ENCODE measurements around the gene H2BW2. TPM values are rescaled to one million over a fixed set of nuclear protein-coding genes. Genes with fewer than 3 reads are reported as not detected.
A peak's percentile ranks its signal among the peaks of the same experiment; 100 is the strongest.

Gene H2BW2
- total RNA-seq = not detected
- long read RNA-seq = 0 reads

DNA sequence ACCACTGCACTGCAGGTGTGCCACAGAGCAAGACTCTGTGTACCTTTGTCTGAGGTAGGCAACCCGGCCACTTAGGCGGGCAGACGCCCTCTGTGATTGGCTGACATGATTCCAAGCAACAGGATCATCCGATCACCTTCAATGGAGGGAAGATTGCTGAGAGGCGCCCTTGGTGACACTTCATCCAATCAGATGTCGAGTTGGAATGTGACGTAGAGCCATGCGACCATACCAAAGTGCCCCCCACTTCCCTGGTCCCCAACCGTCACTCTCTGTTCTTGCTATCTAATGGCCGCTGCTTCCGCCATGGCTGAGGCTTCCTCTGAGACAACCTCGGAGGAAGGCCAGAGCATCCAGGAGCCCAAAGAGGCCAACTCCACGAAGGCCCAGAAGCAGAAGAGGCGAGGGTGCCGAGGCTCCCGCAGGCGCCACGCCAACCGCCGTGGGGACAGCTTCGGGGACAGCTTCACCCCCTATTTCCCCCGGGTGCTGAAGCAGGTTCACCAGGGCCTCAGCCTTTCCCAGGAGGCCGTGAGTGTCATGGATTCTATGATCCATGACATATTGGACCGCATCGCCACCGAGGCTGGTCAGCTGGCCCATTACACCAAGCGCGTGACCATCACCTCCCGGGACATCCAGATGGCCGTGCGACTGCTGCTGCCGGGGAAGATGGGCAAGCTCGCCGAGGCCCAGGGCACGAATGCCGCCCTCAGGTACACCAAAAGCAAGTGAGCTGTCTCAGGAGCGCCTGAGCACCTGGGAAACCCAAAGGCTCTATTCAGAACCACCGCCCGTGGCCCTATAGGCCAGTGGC lies at the start of gene H2BW2:
Gene H2BW2 (plus strand): TSS at position 268 of the 817 bp plus-strand sequence. CDS start 39 bp downstream, at position 307.
- H3K27me3 ChIP-seq = peaks cover 0 to 5% of the 10 kb centered on the region in 2 donors
- 78% methylated on average over 15 of the region's 39 CpGs for WGBS (ENCODE audit: insufficient coverage, low coverage, low lambda C conversion rate, missing lambda C conversion rate)
- no peaks in the 10 kb centered on the region for H3K36me3 ChIP-seq
- no peaks in the 10 kb centered on the region for H3K9me3 ChIP-seq
- ATAC-seq (no peak), DNase-seq (peak in 1 of 3 donors; percentile 56)
- intact Hi-C loops (cut with DNase I) = no loop called here
- H3K4me1 ChIP-seq = no peaks in the 10 kb centered on the region
- H3K27ac ChIP-seq = no peak within 1 kb of the TSS
- TF ChIP-seq POLR2A (IDR thresholded peaks at IDR 0.05) = no peak
- TF ChIP-seq, protein P1, sequence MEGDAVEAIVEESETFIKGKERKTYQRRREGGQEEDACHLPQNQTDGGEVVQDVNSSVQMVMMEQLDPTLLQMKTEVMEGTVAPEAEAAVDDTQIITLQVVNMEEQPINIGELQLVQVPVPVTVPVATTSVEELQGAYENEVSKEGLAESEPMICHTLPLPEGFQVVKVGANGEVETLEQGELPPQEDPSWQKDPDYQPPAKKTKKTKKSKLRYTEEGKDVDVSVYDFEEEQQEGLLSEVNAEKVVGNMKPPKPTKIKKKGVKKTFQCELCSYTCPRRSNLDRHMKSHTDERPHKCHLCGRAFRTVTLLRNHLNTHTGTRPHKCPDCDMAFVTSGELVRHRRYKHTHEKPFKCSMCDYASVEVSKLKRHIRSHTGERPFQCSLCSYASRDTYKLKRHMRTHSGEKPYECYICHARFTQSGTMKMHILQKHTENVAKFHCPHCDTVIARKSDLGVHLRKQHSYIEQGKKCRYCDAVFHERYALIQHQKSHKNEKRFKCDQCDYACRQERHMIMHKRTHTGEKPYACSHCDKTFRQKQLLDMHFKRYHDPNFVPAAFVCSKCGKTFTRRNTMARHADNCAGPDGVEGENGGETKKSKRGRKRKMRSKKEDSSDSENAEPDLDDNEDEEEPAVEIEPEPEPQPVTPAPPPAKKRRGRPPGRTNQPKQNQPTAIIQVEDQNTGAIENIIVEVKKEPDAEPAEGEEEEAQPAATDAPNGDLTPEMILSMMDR (IDR thresholded peaks at IDR 0.05) = no peak
- H3K4me3 ChIP-seq = no peak within 1 kb of the TSS

GRCh38 chrX:103999234-103999633 lies 40.5 kb upstream of the H2BW2 start:
- Histone ChIP-seq H3K4me3 (no peak overlapping the region), H3K27me3 (no peaks in the 10 kb centered on the region), H3K36me3 (no peaks in the 10 kb centered on the region), H3K9me3 (no peaks in the 10 kb centered on the region), H3K27ac (no peak overlapping the region), H3K4me1 (no peaks in the 10 kb centered on the region)
- ATAC-seq (no peak), DNase-seq (no peak)
- intact Hi-C loops (cut with DNase I) = no loop called here
- 30% methylated on average over 5 of the region's 5 CpGs for WGBS (ENCODE audit: insufficient coverage, low coverage, low lambda C conversion rate, missing lambda C conversion rate)
- TF ChIP-seq, protein P1 (IDR thresholded peaks at IDR 0.05) = no peak
- TF ChIP-seq POLR2A (IDR thresholded peaks at IDR 0.05) = no peak

DNA sequence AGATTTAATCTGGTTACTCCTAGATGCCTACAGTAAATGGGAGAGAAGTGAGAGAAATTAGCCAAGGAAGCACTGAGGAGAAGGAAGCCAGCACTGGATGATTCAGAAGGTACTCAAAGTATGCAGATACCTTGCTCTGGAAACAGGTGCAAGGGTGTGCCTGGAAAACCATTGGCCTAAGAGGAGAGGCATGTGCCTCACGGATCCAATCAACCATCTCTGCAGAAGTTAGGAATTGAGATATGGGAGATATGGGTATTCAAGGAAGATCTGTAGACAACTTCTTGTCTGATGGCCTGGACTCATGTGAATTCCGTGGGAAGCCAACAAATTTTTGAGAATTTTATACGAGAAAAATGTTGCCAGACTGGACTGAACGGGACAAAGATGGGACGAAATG lies 30.9 kb upstream of the H2BW2 start:
- ATAC-seq (no peak), DNase-seq (no peak)
- H3K27me3 ChIP-seq = no peaks in the 10 kb centered on the region
- H3K27ac ChIP-seq = no peak overlapping the region
- no peaks in the 10 kb centered on the region for H3K4me1 ChIP-seq
- intact Hi-C loops (cut with DNase I) = no loop called here
- H3K36me3 ChIP-seq = no peaks in the 10 kb centered on the region
- TF ChIP-seq POLR2A (IDR thresholded peaks at IDR 0.05) = no peak
- TF ChIP-seq, protein P1 (IDR thresholded peaks at IDR 0.05) = no peak
- WGBS (ENCODE audit: insufficient coverage, low coverage, low lambda C conversion rate, missing lambda C conversion rate) = 36% methylated on average over 5 of the region's 5 CpGs
- H3K4me3 ChIP-seq = no peak overlapping the region
- H3K9me3 ChIP-seq = no peaks in the 10 kb centered on the region

GRCh38 chrX:104013158-104013557 lies 26.6 kb upstream of the H2BW2 start:
- Histone ChIP-seq H3K9me3 (no peaks in the 10 kb centered on the region), H3K27me3 (no peaks in the 10 kb centered on the region), H3K4me3 (no peak overlapping the region), H3K27ac (no peak overlapping the region), H3K4me1 (no peaks in the 10 kb centered on the region), H3K36me3 (no peaks in the 10 kb centered on the region)
- ATAC-seq (no peak), DNase-seq (no peak)
- TF ChIP-seq, protein P1 (IDR thresholded peaks at IDR 0.05) = no peak
- no peak for TF ChIP-seq POLR2A (IDR thresholded peaks at IDR 0.05)
- 81% methylated on average over 7 of the region's 24 CpGs for WGBS (ENCODE audit: insufficient coverage, low coverage, low lambda C conversion rate, missing lambda C conversion rate)
- intact Hi-C loops (cut with DNase I) = no loop called here
